ENCODE data around the gene ZNF608.

ZNF608 gene

GRCh38 chr5:124752854-124753720 lies 6.6 kb upstream of the ZNF608 start:
- no peak for DNase-seq (ENCODE audit: low read depth)

- no peak for DNase-seq (ENCODE audit: low read depth)
Measured at GRCh38 chr5:124751031-124751430, 4.6 kb upstream of the ZNF608 start.

- no peak for DNase-seq (ENCODE audit: low read depth)
Measured at GRCh38 chr5:124748687-124749594, 2.5 kb upstream of the ZNF608 start.

GRCh38 chr5:124747791-124748686 lies 1.6 kb upstream of the ZNF608 start:
- no peak for DNase-seq (ENCODE audit: low read depth)

- no peak for DNase-seq (ENCODE audit: low read depth)
Measured at GRCh38 chr5:124746916-124747790, 714 bp upstream of the ZNF608 start.

- no peak for DNase-seq (ENCODE audit: low read depth)
Measured at GRCh38 chr5:124745007-124745927, 1.2 kb downstream of the ZNF608 start.

GRCh38 chr5:124744170-124744971 lies 2.1 kb downstream of the ZNF608 start:
- DNase-seq (ENCODE audit: low read depth): no peak

- no peak for DNase-seq (ENCODE audit: low read depth)
Measured at GRCh38 chr5:124743602-124744169, 2.8 kb downstream of the ZNF608 start.

- DNase-seq (ENCODE audit: low read depth): peak; percentile 50
Measured at GRCh38 chr5:124742983-124743601, 3.3 kb downstream of the ZNF608 start.

- no peak for DNase-seq (ENCODE audit: low read depth)
Measured at GRCh38 chr5:124742521-124742920, 3.9 kb downstream of the ZNF608 start.

GRCh38 chr5:124741711-124742496 lies 4.5 kb downstream of the ZNF608 start:
- peak; percentile 66 for DNase-seq (ENCODE audit: low read depth)

GRCh38 chr5:124740991-124741583 lies 5.4 kb downstream of the ZNF608 start:
- DNase-seq (ENCODE audit: low read depth): peak; percentile 55

- DNase-seq (ENCODE audit: low read depth): no peak
Measured at GRCh38 chr5:124740071-124740470, 6.4 kb downstream of the ZNF608 start.

GRCh38 chr5:124739634-124740025 lies 6.8 kb downstream of the ZNF608 start:
- no peak for DNase-seq (ENCODE audit: low read depth)

- no peak for DNase-seq (ENCODE audit: low read depth)
Measured at GRCh38 chr5:124738681-124739633, 7.5 kb downstream of the ZNF608 start.

GRCh38 chr5:124737651-124738050 lies 8.8 kb downstream of the ZNF608 start:
- no peak for DNase-seq (ENCODE audit: low read depth)
